Thoracic aorta (tissue), 2 donors: ENCODE measurements around the gene PRKAA2. TPM values are rescaled to one million over a fixed set of nuclear protein-coding genes. Genes with fewer than 3 reads are reported as not detected.

ENCODE experiments used
- ATAC-seq: fragments of 150-250 bp; one replicate; pipeline ENCODE4 v1.8.0; 2017; ENCODE audit warnings: low read depth; ENCODE audit not compliant: insufficient number of reproducible peaks, low FRiP score
- DNase-seq: peaks from one replicate; pipeline ENCODE4 v3.0.0-alpha.2; 2020; ENCODE audit warnings: low spot score
- H3K27ac ChIP-seq, 2 donors: fragments of 200-600 bp; sonication (generic); 1 replicate in 1 of 2; 2 replicates in 1 of 2; pipeline ENCODE4 v1.5.1; 2016; ENCODE audit warnings: mild to moderate bottlenecking in 2 of 2, moderate library complexity in 2 of 2
- H3K27me3 ChIP-seq: fragments of 200-600 bp; sonication (generic); replicated peaks from 2 replicates; pipeline ENCODE4 v1.6.0; 2016; ENCODE audit warnings: mild to moderate bottlenecking; ENCODE audit not compliant: insufficient read depth
- H3K36me3 ChIP-seq: fragments of 200-600 bp; sonication (generic); one replicate; pipeline ENCODE4 v1.5.1; 2016
- H3K4me1 ChIP-seq, 2 donors: fragments of 200-600 bp; sonication (generic); 1 replicate in 1 of 2; 2 replicates in 1 of 2; pipeline versions ENCODE4 v1.5.1 to v1.6.0; 2016; ENCODE audit warnings: low read depth in 2 of 2, mild to moderate bottlenecking in 1 of 2; ENCODE audit not compliant: control insufficient read depth in 1 of 2
- H3K4me3 ChIP-seq: fragments of 200-600 bp; sonication (generic); 2 replicates; pipeline ENCODE4 v1.5.1; 2016; ENCODE audit warnings: mild to moderate bottlenecking
- H3K9me3 ChIP-seq: fragments of 200-600 bp; sonication (generic); 2 replicates; pipeline ENCODE4 v1.5.1; 2016
- total RNA-seq, 2 donors: library from RNA; depleted of rRNA; stranded (reverse); fragments of >200 nt; gene quantifications; one replicate each; pipeline versions ENCODE4 v1.1.0 to v1.2.3, GENCODE V29; 2016
- TF ChIP-seq, protein P1 (sequence below): fragments of 200-600 bp; sonication (generic); IDR thresholded peaks from one replicate; pipeline ENCODE4 v1.5.1; 2019; ENCODE audit warnings: antibody characterized with exemption

The PRKAA2 gene
- total RNA-seq, 2 donors from 2014 or later = 9.2 to 16.9 TPM

DNA sequence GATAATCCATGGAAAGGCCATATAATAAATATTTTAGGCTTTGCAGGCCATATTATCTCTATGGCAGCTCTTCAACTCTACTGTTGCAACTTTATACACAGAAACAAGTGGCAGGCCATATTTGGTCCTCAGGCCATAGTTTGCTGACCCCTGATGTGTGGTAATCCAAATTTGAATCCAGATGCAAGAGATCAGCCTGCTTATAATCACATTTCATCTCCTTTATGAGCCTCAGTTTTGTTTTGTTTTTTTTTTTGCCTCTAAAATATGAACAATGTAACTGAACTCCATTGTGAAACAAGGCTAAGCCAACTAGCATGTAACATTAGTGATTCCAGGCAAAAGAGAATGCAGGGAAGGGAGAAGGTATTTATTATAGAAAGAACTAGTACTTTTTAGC lies 81.6 kb downstream of the PRKAA2 start:
- no peaks in the 10 kb centered on the region for H3K4me1 ChIP-seq
- H3K4me3 ChIP-seq = no peak overlapping the region
- TF ChIP-seq, protein P1, sequence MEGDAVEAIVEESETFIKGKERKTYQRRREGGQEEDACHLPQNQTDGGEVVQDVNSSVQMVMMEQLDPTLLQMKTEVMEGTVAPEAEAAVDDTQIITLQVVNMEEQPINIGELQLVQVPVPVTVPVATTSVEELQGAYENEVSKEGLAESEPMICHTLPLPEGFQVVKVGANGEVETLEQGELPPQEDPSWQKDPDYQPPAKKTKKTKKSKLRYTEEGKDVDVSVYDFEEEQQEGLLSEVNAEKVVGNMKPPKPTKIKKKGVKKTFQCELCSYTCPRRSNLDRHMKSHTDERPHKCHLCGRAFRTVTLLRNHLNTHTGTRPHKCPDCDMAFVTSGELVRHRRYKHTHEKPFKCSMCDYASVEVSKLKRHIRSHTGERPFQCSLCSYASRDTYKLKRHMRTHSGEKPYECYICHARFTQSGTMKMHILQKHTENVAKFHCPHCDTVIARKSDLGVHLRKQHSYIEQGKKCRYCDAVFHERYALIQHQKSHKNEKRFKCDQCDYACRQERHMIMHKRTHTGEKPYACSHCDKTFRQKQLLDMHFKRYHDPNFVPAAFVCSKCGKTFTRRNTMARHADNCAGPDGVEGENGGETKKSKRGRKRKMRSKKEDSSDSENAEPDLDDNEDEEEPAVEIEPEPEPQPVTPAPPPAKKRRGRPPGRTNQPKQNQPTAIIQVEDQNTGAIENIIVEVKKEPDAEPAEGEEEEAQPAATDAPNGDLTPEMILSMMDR = no peak
- H3K9me3 ChIP-seq = no peaks in the 10 kb centered on the region
- H3K27ac ChIP-seq = no peak overlapping the region
- no peak for ATAC-seq
- peaks cover 7% of the 10 kb centered on the region for H3K27me3 ChIP-seq
- H3K36me3 ChIP-seq = no peaks in the 10 kb centered on the region
- DNase-seq = no peak

DNA sequence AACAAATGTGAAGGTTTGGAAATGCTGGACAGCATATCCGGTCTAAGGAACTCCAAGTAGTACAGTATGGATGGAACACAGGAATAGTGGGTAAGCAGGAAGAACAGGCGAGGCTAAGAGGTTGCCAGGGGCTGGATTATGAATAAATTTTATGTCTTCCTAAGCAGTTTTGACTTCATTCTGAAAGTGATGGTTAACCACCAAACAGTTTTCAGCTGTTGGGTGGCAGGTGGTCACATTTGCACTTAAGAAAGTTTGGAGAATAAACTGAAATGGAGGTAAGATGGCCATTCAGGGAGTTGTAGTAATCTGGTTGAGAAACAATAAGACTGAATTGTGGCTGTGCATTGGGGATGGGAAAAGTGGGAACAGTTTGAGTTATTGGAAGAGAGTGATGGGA lies 83.8 kb downstream of the PRKAA2 start:
- TF ChIP-seq, protein P1 = no peak
- Histone ChIP-seq H3K4me1 (no peaks in the 10 kb centered on the region), H3K9me3 (no peaks in the 10 kb centered on the region), H3K4me3 (no peak overlapping the region), H3K27ac (no peak overlapping the region), H3K36me3 (no peaks in the 10 kb centered on the region), H3K27me3 (peaks cover 7% of the 10 kb centered on the region)
- no peak for DNase-seq
- ATAC-seq = no peak

DNA sequence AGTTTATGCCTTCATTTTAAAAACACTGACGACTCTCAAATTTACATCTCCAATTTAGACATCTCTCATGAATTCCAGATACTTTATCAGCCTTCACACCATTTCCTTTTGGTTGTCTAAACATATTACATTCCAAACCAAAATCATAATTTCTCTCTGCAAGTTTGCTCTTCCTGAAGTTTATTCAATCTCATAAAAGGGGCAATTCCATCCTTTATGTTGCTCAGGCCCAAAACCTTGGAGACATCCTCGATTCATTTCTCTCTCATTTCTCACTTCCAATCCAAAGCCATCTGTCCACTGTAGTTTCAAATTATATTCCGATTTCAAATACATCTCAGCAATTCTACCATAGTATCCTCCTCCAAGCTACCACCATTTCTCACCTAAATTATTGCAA lies 100.1 kb downstream of the PRKAA2 start:
- H3K36me3 ChIP-seq = no peaks in the 10 kb centered on the region
- H3K9me3 ChIP-seq = no peaks in the 10 kb centered on the region
- no peaks in the 10 kb centered on the region for H3K27me3 ChIP-seq
- ATAC-seq (no peak), DNase-seq (no peak)
- H3K4me1 ChIP-seq = no peaks in the 10 kb centered on the region
- no peak overlapping the region for H3K27ac ChIP-seq
- TF ChIP-seq, protein P1 = no peak
- H3K4me3 ChIP-seq = no peak overlapping the region

DNA sequence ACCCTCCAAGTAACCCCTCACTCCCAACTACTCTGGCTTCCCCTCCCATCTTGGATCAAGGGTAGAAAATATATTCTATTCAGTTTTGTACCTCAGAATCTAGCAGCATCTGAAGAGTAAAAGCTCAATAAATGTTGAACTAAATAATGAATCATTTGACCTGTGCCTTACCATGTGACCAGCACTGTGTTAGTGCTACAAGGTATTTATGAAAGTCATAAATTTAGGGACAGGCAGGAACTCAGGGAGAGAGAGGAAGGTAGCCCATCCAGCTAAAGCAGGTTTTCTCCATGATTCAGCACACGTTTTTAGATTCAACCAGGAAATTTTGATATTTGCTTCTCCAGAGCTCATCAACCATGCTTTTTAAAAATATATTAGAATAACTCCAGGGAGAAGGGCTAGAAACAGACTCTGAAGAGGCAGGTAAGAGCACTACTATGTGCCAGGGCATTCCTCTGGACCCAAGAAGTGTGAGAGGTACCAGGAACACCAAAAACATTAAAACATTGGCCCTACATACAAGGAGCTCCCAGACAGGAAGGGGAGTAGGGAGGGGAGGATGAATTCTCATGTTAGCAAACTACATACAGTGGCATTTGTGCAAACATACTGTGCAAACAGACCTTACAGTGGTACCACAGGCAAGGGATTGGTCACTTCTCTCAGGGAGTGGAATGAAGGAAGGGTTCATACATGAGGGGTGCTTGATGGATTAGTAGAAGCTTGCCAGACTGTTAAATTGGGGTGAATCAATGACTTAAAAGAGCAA lies 109.8 kb downstream of the PRKAA2 start:
- no peaks in the 10 kb centered on the region for H3K9me3 ChIP-seq
- DNase-seq (no peak), ATAC-seq (no peak)
- no peak overlapping the region for H3K27ac ChIP-seq
- no peaks in the 10 kb centered on the region for H3K27me3 ChIP-seq
- no peak overlapping the region for H3K4me3 ChIP-seq
- TF ChIP-seq, protein P1 = no peak
- H3K4me1 ChIP-seq = no peaks in the 10 kb centered on the region
- no peaks in the 10 kb centered on the region for H3K36me3 ChIP-seq

DNA sequence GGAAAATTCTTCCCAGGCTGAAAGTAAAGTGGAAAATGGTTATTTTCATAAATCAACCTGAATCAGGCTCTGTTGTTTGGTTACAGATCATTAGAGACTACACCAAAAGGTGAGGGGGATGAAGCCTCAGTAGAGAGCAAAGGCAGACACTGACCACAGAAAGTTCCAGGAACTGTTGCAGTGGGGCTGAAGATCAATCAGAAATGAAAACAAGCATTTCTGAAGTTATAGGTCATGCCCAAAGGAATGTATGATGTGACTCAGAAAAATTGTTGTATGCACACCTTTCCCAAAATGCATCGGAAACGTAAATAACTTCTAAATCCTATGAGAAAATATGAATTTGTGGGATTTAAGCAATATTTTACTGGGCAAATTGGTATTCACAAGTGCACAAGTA lies 110.8 kb downstream of the PRKAA2 start:
- TF ChIP-seq, protein P1 = no peak
- H3K36me3 ChIP-seq = no peaks in the 10 kb centered on the region
- H3K4me1 ChIP-seq = no peaks in the 10 kb centered on the region
- no peaks in the 10 kb centered on the region for H3K27me3 ChIP-seq
- ATAC-seq = no peak
- no peak overlapping the region for H3K4me3 ChIP-seq
- DNase-seq = no peak
- no peaks in the 10 kb centered on the region for H3K9me3 ChIP-seq
- H3K27ac ChIP-seq = no peak overlapping the region
